Mucosa of stomach (tissue), 1 donor: ENCODE measurements around the gene RGS7.
"Not testable (repeated sequence)": the region's sequence is repeated elsewhere in the genome, so short reads cannot be mapped to it uniquely, and the experiment has no call there.

Experiments used
- H3K27me3 ChIP-seq: one replicate; pipeline ENCODE4 v1.7.0; 2013; ENCODE audit warnings: mild to moderate bottlenecking, low read length; ENCODE audit not compliant: control insufficient read depth, insufficient read depth
- H3K36me3 ChIP-seq: one replicate; pipeline ENCODE4 v1.7.0; 2013; ENCODE audit warnings: low read length; ENCODE audit not compliant: control insufficient read depth, insufficient read depth
- H3K4me1 ChIP-seq: one replicate; pipeline ENCODE4 v1.7.0; 2013; ENCODE audit warnings: mild to moderate bottlenecking, low read length; ENCODE audit not compliant: control insufficient read depth, insufficient read depth
- H3K4me3 ChIP-seq: one replicate; pipeline ENCODE4 v1.7.0; 2013; ENCODE audit warnings: low read length
- H3K9ac ChIP-seq: one replicate; pipeline ENCODE4 v1.7.0; 2013; ENCODE audit warnings: mild to moderate bottlenecking, low read length, moderate library complexity
- H3K9me3 ChIP-seq: one replicate; pipeline ENCODE4 v1.7.0; 2013; ENCODE audit warnings: mild to moderate bottlenecking, low read length, moderate library complexity; ENCODE audit not compliant: control insufficient read depth
- donor health status: Pancreatic carcinoma.

Gene RGS7

DNA sequence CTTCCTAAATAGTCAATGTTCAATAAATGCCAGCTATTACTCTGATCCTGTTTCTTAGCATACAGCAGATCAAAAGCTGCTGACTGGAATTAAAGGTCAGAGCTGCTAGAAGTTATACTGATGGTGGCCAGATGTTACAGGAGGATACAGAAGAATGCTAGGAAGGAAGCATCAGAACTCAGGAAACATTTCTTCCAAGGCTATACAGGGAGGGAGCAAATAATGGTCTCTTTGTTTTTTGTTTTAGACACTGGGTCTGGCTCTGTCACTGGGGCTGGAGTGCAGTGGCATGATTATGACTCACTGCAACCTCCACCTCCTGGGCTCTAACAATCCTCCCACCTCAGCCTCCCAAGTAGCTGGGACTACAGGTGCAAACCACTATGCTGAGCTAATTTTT, 175.5 kb downstream of the RGS7 start:
- H3K36me3 ChIP-seq = no peaks in the 10 kb centered on the region
- no peak overlapping the region for H3K9ac ChIP-seq
- H3K4me1 ChIP-seq = peaks cover 6% of the 10 kb centered on the region
- H3K27me3 ChIP-seq = no peaks in the 10 kb centered on the region
- no peaks in the 10 kb centered on the region for H3K9me3 ChIP-seq
- H3K4me3 ChIP-seq = no peak overlapping the region

DNA sequence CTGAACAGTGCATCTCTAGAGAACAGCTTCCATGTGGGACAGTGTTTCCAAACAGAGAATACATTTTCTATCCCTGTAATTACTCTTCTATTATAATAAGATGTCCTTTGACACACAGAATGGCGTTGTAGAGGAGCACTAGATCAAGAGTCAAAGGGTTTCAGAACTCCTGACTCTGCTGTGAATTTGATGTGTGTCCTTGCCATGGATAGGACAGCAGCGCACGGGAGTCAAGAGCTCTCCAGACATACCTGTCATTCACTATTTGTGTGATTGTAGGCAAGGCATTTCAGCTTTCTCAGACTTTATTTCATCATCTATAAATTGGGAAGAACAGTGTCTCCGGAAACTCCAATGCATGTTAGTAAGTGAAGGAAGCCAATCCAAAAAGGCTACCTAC, 176.4 kb downstream of the RGS7 start:
- Histone ChIP-seq H3K9me3 (no peaks in the 10 kb centered on the region), H3K36me3 (no peaks in the 10 kb centered on the region)

DNA sequence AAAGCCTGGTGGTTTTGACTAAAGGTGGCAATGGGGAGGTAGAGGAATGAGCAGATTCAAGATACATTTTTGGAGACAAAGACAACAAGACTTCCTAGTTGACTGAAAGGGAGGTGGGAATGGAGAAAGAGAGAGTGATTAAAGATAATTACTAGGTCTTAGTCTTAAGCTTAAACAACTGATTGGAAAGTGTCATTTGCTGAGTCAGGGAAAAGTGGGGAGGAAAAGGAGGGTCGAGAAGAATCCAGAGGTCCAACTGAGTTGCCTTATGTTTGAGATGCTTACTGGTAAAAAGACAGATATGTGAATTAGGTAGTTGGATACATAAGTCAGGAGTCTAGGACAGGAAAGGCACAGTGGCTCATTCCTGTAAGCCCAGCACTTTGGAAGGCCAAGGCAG, 179.3 kb downstream of the RGS7 start:
- Histone ChIP-seq H3K27me3 (no peaks in the 10 kb centered on the region), H3K4me1 (no peaks in the 10 kb centered on the region), H3K9me3 (no peaks in the 10 kb centered on the region), H3K4me3 (no peak overlapping the region), H3K36me3 (no peaks in the 10 kb centered on the region), H3K9ac (no peak overlapping the region)

More for the DNA sequence above, 176.4 kb downstream of the RGS7 start:
- Histone ChIP-seq H3K4me1 (peaks cover 6% of the 10 kb centered on the region), H3K4me3 (no peak overlapping the region), H3K9ac (no peak overlapping the region), H3K27me3 (no peaks in the 10 kb centered on the region)

DNA sequence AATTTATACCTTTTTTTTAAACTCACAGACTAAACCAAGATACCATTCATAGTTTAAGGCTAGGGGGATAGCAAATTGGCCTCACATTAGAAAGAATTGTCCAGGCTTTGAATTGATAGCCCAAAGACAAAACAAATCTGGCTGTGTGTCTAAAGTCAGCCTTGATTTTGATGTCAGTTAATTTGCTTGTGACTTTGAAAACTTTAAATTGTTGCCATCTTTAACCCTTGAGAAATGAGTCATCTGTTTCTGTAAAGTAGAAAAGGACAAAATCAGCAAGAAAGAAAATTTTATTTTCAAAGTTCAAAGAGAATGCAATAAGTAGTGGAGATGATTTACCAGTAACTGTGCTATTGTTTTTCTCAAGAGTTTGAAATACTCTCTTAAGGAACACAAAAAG, 184.5 kb downstream of the RGS7 start:
- Histone ChIP-seq H3K27me3 (no peaks in the 10 kb centered on the region), H3K4me3 (no peak overlapping the region), H3K36me3 (no peaks in the 10 kb centered on the region), H3K9me3 (no peaks in the 10 kb centered on the region), H3K4me1 (no peaks in the 10 kb centered on the region), H3K9ac (no peak overlapping the region)

DNA sequence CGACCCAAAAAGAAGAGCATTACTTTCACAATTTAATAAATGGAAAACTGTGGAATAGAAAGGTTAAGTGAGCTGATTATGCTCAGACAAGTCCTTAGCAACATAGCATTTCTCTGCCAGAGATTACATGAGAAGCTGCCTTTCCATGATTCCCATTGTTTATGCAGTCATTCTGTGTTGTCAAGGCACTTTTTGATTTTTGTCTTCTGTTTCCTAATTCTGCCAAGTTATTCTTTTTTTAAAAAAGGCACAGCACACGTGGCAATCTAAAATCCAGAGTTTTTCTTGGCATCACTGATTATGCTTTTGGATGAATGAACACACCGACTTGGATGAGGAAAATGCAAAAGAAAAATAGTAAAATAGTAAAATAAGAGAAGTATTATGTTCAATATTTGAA, 185.0 kb downstream of the RGS7 start:
- Histone ChIP-seq H3K9me3 (no peaks in the 10 kb centered on the region), H3K4me3 (no peak overlapping the region), H3K4me1 (no peaks in the 10 kb centered on the region), H3K9ac (no peak overlapping the region), H3K27me3 (no peaks in the 10 kb centered on the region), H3K36me3 (no peaks in the 10 kb centered on the region)

DNA sequence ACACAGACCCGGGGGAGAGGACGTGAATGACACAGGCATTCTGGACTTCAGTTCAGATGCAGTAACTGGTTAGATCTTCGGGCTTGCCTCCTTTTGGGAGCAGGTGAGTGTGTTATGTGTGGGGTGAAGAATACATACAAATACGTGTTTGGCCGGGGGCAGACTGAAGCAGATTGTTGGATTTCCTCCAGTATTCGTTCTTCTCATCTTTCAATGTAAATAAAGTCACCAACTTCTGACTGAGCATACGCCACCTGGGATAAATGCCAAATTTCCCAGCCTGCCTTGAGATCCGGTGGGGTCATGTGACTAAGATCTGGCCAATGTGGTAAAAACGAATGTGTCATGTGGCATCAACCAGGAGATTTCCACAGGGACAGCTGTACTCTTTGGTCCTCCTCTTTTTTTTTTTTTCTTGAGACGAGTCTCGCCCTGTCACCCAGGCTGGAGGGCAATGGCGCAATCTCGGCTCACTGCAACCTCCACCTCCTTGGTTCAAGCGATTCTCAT, 189.8 kb downstream of the RGS7 start:
- Histone ChIP-seq H3K9ac (no peak overlapping the region), H3K9me3 (no peaks in the 10 kb centered on the region), H3K4me3 (no peak overlapping the region), H3K27me3 (no peaks in the 10 kb centered on the region), H3K36me3 (no peaks in the 10 kb centered on the region), H3K4me1 (no peaks in the 10 kb centered on the region)

DNA sequence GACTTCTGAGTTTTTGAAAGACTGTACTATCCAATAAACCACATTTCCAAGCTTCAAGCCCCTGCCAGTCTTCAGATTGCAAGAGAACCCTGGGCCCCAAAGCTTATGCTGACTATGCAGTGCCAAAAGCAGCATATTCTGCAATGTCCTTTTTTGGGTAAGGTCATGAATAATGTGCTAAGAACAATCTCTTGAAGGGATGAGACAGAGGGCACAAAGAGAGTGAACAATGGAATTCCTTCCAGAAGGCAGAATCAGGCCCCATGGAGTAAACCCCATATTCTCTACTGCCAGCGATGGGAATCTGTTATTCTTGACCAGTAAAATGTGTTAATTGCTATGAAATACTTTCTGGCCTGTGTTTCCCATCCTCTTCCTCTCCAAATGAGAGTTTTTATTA, 190.4 kb downstream of the RGS7 start:
- Histone ChIP-seq H3K4me1 (no peaks in the 10 kb centered on the region), H3K9ac (no peak overlapping the region), H3K27me3 (no peaks in the 10 kb centered on the region), H3K9me3 (no peaks in the 10 kb centered on the region), H3K36me3 (no peaks in the 10 kb centered on the region), H3K4me3 (no peak overlapping the region)

DNA sequence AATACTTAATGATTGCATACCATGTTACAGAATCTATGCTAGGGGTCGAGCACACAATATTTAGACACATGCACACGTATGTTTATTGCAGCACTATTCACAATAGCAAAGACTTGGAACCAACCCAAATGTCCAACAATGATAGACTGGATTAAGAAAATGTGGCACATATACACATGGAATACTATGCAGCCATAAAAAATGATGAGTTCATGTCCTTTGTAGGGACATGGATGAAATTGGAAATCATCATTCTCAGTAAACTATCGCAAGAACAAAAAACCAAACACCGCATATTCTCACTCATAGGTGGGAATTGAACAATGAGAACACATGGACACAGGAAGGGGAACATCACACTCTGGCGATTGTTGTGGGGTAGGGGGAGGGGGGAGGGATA, 191.7 kb downstream of the RGS7 start:
- H3K9me3 ChIP-seq, H3K36me3 ChIP-seq, H3K4me1 ChIP-seq, H3K4me3 ChIP-seq, H3K27me3 ChIP-seq, H3K9ac ChIP-seq: not testable (repeated sequence)

DNA sequence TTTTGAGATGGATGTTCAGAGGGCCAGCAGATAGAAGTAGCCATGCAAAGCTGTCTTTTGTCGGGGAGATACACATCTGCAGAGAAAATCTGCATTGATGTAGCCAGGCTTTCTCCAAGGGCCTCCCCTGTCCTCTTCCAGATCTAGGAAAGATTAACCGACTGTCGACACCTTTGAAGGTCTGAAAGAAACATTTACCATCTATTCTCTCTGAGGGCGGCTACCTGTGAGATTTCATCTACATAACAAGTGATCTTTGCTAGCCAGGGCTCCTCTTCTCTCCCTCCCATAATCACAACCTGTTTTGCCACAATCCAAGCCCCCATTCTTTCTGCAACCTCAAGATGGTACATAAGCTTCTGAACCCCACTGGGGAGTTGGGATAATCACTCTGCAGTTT, 193.6 kb downstream of the RGS7 start:
- no peaks in the 10 kb centered on the region for H3K4me1 ChIP-seq
- no peak overlapping the region for H3K9ac ChIP-seq
- no peak overlapping the region for H3K4me3 ChIP-seq
- H3K36me3 ChIP-seq = no peaks in the 10 kb centered on the region
- H3K27me3 ChIP-seq = no peaks in the 10 kb centered on the region
- no peaks in the 10 kb centered on the region for H3K9me3 ChIP-seq

DNA sequence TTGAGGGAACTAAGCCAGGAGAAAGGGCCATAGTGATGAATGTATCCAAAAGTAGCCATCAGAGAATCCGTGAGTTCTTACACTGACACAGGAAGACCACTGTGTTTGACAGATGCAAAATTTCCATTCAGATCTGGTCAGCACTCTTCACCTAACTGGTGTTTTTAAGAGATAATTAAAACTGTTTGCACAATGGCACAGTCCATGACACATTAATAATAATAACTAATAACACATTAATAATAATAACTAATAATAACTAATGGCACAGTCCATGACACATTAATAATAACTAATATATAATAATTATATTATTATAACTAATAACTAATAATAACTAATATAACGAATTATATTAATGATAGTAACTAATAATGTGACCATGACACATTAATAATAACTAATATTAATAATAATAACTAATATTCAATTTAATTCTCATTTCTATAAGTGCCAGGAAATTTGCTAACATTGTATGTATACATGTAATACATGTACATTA, 195.8 kb downstream of the RGS7 start:
- Histone ChIP-seq H3K27me3 (no peaks in the 10 kb centered on the region), H3K4me3 (no peak overlapping the region), H3K9ac (no peak overlapping the region), H3K36me3 (no peaks in the 10 kb centered on the region), H3K4me1 (peaks cover 9% of the 10 kb centered on the region), H3K9me3 (no peaks in the 10 kb centered on the region)

DNA sequence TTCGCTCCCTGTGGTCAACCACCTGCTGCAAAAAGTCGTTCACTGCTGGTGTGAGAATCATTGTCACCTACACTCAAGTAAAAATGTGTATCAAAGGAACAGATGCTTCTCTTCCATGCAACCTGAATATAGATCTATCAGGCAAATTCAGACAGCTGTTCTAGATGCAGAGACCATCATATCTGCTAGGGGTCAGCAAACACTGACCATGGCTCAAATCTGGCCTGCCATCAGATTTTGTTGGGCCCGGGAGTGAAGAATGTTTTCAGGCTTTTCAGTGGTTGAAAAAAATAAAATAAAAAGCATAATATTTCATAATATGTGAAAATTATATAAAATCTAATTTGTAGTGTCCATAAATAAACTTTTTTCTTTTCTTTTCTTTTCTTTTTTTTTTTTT, 199.6 kb downstream of the RGS7 start:
- Histone ChIP-seq H3K4me3 (no peak overlapping the region), H3K27me3 (no peaks in the 10 kb centered on the region), H3K4me1 (peaks cover 12% of the 10 kb centered on the region), H3K9me3 (no peaks in the 10 kb centered on the region), H3K36me3 (no peaks in the 10 kb centered on the region), H3K9ac (no peak overlapping the region)

DNA sequence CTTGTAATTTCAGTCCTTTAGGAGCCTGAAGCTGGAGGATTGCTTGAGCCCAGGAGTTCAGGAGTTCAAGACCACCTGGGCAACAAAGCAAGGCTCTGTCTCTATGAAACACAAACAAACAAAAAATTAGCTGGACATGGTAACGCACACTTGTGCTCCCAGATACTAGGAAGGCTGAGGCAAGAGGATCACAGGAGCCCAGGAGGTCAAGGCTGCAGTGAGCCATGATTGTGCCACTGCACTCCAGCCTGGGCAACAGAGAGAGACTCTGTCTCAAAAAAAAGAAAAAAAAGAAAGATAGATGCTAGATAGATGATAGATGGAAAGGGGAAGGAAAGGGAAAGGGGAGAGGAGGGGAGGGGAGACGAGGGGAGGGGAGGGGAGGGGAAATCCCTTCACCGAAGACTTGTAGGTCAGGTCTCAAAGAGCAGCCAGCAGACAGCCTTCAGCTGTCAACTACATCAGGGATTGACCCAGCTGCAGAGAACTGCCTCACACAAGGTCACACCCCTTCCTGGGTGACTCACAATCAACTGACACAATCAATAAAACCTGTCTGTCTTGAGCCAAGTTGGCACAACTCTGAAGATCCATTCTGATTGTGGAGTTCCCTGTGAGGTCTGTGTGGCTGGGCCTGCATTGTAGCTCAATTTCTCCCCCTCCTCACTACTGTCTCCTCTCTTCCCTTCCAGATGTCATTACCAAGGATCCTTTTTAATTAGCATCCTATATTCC, 200.6 kb downstream of the RGS7 start:
- H3K36me3 ChIP-seq = no peaks in the 10 kb centered on the region
- no peaks in the 10 kb centered on the region for H3K9me3 ChIP-seq
- no peak overlapping the region for H3K9ac ChIP-seq
- no peak overlapping the region for H3K4me3 ChIP-seq
- no peaks in the 10 kb centered on the region for H3K27me3 ChIP-seq
- peaks cover 12% of the 10 kb centered on the region for H3K4me1 ChIP-seq

DNA sequence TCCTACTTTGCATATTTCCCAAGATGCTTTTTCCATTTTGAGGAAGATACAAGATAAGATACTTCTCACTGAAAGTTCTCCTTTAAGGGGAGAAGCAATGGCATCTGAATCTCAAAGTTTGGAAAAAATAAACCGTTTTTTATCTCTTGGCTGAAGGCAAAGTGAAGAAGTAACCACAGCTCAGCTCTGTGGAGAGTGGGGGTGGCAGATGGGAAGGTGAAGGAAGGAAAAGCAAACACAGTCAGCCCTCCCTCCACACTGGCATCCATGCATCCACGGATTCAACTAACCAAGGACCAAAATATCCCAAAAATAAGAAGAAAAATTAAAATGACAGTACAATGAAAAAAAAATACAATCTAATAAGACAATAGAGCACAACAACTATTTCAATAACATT, 211.1 kb downstream of the RGS7 start:
- no peak overlapping the region for H3K4me3 ChIP-seq

More for the DNA sequence above, 211.1 kb downstream of the RGS7 start:
- H3K9me3 ChIP-seq = no peaks in the 10 kb centered on the region
- H3K27me3 ChIP-seq = no peaks in the 10 kb centered on the region
- no peaks in the 10 kb centered on the region for H3K36me3 ChIP-seq
- no peak overlapping the region for H3K9ac ChIP-seq
- peaks cover 6% of the 10 kb centered on the region for H3K4me1 ChIP-seq
